Caco-2 (cell line): ENCODE measurements around the gene TTBK2. TPM values are rescaled to one million over a fixed set of nuclear protein-coding genes. Genes with fewer than 3 reads are reported as not detected.

Experiments
- BruUV-seq: library from RNA; stranded (reverse); fragments of 400-500 nt; replicated peaks from 2 replicates; lab custom pipeline; 2021; lab: Mats Ljungman, UMichigan
- CTCF ChIA-PET: fragments of 300-600 bp; sonication (Branson Sonifier 250); formaldehyde crosslinking; loops from one replicate; lab custom pipeline; 2022; ENCODE audit warnings: antibody characterized with exemption; lab: Charles Lee
- POLR2A ChIA-PET: fragments of 300-600 bp; sonication (Branson Sonifier 250); formaldehyde crosslinking; loops from one replicate; lab custom pipeline; 2022; ENCODE audit warnings: antibody characterized with exemption; lab: Charles Lee
- DNase-seq, 2 experiments: peaks; one replicate each; pipeline versions ENCODE4 v3.0.0 to v3.0.0-alpha.2; 2020 to 2022
- H3K27me3 ChIP-seq: replicated peaks from 2 replicates; pipeline ENCODE4 v1.6.0; 2011; ENCODE audit warnings: low read length; ENCODE audit not compliant: control insufficient read depth, insufficient read depth
- H3K36me3 ChIP-seq: 2 replicates; pipeline ENCODE4 v1.5.1; 2011; ENCODE audit warnings: low read length; ENCODE audit not compliant: control insufficient read depth, insufficient read depth
- H3K4me1 ChIP-seq: fragments of 250-450 bp; sonication (Bioruptor Pico); 2 replicates; pipeline ENCODE4 v1.5.1; 2020; ENCODE audit warnings: mild to moderate bottlenecking
- H3K4me3 ChIP-seq: 2 replicates; pipeline ENCODE4 v1.5.1; 2011; ENCODE audit warnings: low read depth, mild to moderate bottlenecking, control low read depth, low read length
- H3K9me3 ChIP-seq: fragments of 250-450 bp; sonication (Bioruptor Pico); 2 replicates; pipeline ENCODE4 v1.5.1; 2020; ENCODE audit warnings: mild to moderate bottlenecking, moderate library complexity
- H3K27ac Mint-ChIP-seq: one replicate; pipeline ENCODE4 v1.8.0; 2022; ENCODE audit warnings: mixed read lengths; ENCODE audit not compliant: unreplicated experiment
- H3K27me3 Mint-ChIP-seq: one replicate; pipeline ENCODE4 v1.8.0; 2022; ENCODE audit warnings: mixed read lengths; ENCODE audit not compliant: insufficient read depth, unreplicated experiment
- H3K36me3 Mint-ChIP-seq: one replicate; pipeline ENCODE4 v1.8.0; 2022; ENCODE audit warnings: mild to moderate bottlenecking, mixed read lengths; ENCODE audit not compliant: insufficient read depth, unreplicated experiment
- H3K4me1 Mint-ChIP-seq: one replicate; pipeline ENCODE4 v1.8.0; 2022; ENCODE audit warnings: low read depth, mixed read lengths; ENCODE audit not compliant: unreplicated experiment
- H3K4me3 Mint-ChIP-seq: one replicate; pipeline ENCODE4 v1.8.0; 2022; ENCODE audit warnings: mild to moderate bottlenecking, moderate library complexity, mixed read lengths; ENCODE audit not compliant: unreplicated experiment
- H3K9me3 Mint-ChIP-seq: one replicate; pipeline ENCODE4 v1.8.0; 2022; ENCODE audit warnings: mixed read lengths; ENCODE audit not compliant: unreplicated experiment
- CTCF ChIP-seq, 2 experiments: fragments of 200-600 bp in 1 of 2; IDR thresholded peaks; 1 replicate in 1 of 2; 2 replicates in 1 of 2; pipeline versions ENCODE4 v1.5.1 to v1.8.0; 2011 to 2022; ENCODE audit warnings: antibody characterized with exemption in 1 of 2, control low read depth in 1 of 2, inconsistent platforms in 1 of 2, low read depth in 1 of 2, low read length in 1 of 2, mild to moderate bottlenecking in 1 of 2, moderate library complexity in 1 of 2; ENCODE audit not compliant: insufficient read depth in 1 of 2, severe bottlenecking in 1 of 2, unreplicated experiment in 1 of 2
- intact Hi-C: fragments of 100-400 bp; cut with micrococcal nuclease; formaldehyde crosslinking; loops from one replicate; pipeline ENCODE4 v1.10.0; 2022; ENCODE audit not compliant: unreplicated experiment
- total RNA-seq: library from RNA; stranded (reverse); gene quantifications from 2 replicates; pipeline ENCODE4 v1.2.3, GENCODE V29; 2022

The TTBK2 gene
- total RNA-seq, 1 experiment from 2014 or later = 10.1 TPM

DNA sequence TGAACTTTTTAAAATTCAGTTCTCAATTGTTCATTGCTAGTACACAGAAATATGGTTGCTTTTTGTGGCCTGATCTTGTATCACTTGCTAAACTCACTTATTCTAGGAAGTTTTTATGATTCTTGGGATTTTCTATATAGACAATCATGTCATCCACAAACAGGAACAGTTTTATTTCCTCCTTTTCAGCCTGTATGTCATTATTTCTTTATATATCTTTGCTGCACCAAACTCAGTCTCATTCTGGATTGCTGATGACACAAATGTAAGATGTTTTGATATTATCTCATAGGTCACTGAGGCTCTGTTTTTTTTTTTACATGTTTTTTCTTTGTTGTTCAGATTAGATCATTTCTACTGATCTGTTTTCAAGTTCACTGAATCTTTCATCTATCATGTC lies 71.7 kb downstream of the TTBK2 start:
- no peaks in the 10 kb centered on the region for H3K27me3 ChIP-seq
- ChIA-PET CTCF (no interaction called here), POLR2A (no interaction called here)
- H3K4me3 Mint-ChIP-seq = no peak overlapping the region
- H3K36me3 Mint-ChIP-seq = no peaks in the 10 kb centered on the region
- no peaks in the 10 kb centered on the region for H3K27me3 Mint-ChIP-seq
- BruUV-seq = no TSS peak
- no peaks in the 10 kb centered on the region for H3K9me3 Mint-ChIP-seq
- H3K36me3 ChIP-seq = no peaks in the 10 kb centered on the region
- no peaks in the 10 kb centered on the region for H3K4me1 ChIP-seq
- intact Hi-C loops = no loop called here
- H3K27ac Mint-ChIP-seq = no peak overlapping the region
- DNase-seq = no peak
- no peaks in the 10 kb centered on the region for H3K4me1 Mint-ChIP-seq
- peaks cover 3% of the 10 kb centered on the region for H3K9me3 ChIP-seq
- no peak for TF ChIP-seq CTCF (IDR thresholded peaks at IDR 0.05; ENCODE audit: insufficient read depth in 1 of 2, low read depth in 1 of 2, low read length in 1 of 2, severe bottlenecking in 1 of 2, unreplicated experiment in 1 of 2)
- no peak overlapping the region for H3K4me3 ChIP-seq

DNA sequence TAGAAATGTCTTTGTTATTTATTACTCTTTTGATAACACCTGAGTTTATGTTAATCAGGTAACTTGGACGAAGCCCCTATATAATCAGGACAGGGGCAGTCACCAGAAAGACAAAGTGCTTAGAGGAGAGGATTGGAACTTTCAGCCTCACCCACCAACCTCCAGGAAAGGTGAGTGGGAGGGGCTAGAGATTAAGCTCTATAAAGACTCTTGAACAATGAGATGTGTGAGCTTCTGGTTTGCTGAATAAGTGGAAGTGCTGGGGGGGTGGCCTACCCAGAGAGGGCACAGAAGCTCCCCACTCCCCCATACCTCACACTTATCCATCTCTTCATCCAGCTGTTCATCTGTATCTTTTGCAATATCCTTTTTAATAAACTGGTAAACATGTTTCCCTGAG lies 73.9 kb downstream of the TTBK2 start:
- H3K27ac Mint-ChIP-seq = no peak overlapping the region
- no peaks in the 10 kb centered on the region for H3K27me3 Mint-ChIP-seq
- H3K4me3 Mint-ChIP-seq = no peak overlapping the region
- Histone ChIP-seq H3K4me3 (no peak overlapping the region), H3K4me1 (no peaks in the 10 kb centered on the region), H3K9me3 (peaks cover 6% of the 10 kb centered on the region), H3K27me3 (no peaks in the 10 kb centered on the region), H3K36me3 (no peaks in the 10 kb centered on the region)
- H3K4me1 Mint-ChIP-seq = no peaks in the 10 kb centered on the region
- H3K9me3 Mint-ChIP-seq = no peaks in the 10 kb centered on the region
- POLR2A ChIA-PET = no interaction called here
- DNase-seq = no peak
- no TSS peak for BruUV-seq
- no peaks in the 10 kb centered on the region for H3K36me3 Mint-ChIP-seq
- intact Hi-C loops = no loop called here
- no peak for TF ChIP-seq CTCF (IDR thresholded peaks at IDR 0.05; ENCODE audit: insufficient read depth in 1 of 2, low read depth in 1 of 2, low read length in 1 of 2, severe bottlenecking in 1 of 2, unreplicated experiment in 1 of 2)
- CTCF ChIA-PET = no interaction called here

GRCh38 chr15:42845581-42845980 lies 75.0 kb downstream of the TTBK2 start:
- H3K36me3 ChIP-seq = no peaks in the 10 kb centered on the region
- Mint-ChIP-seq H3K4me1 (no peaks in the 10 kb centered on the region), H3K27me3 (no peaks in the 10 kb centered on the region), H3K27ac (no peak overlapping the region), H3K9me3 (no peaks in the 10 kb centered on the region), H3K36me3 (no peaks in the 10 kb centered on the region), H3K4me3 (no peak overlapping the region)
- POLR2A ChIA-PET = no interaction called here
- no peak for DNase-seq
- no TSS peak for BruUV-seq
- CTCF ChIA-PET = no interaction called here
- H3K4me1 ChIP-seq = no peaks in the 10 kb centered on the region
- H3K27me3 ChIP-seq = no peaks in the 10 kb centered on the region
- intact Hi-C loops = no loop called here
- TF ChIP-seq CTCF (IDR thresholded peaks at IDR 0.05; ENCODE audit: insufficient read depth in 1 of 2, low read depth in 1 of 2, low read length in 1 of 2, severe bottlenecking in 1 of 2, unreplicated experiment in 1 of 2) = no peak
- no peak overlapping the region for H3K4me3 ChIP-seq
- peaks cover 6% of the 10 kb centered on the region for H3K9me3 ChIP-seq
